Parathyroid adenoma (tissue), 2 donors: Measurements from ENCODE around the gene BIN2.
A peak's percentile ranks its signal among the peaks of the same experiment; 100 is the strongest.
"Not testable (repeated sequence)": the region's sequence is repeated elsewhere in the genome, so short reads cannot be mapped to it uniquely, and the experiment has no call there.

Experiments
- H2AFZ ChIP-seq: fragments of 300-600 bp; sonication (generic); one replicate; pipeline ENCODE4 v1.7.0; 2017; ENCODE audit warnings: antibody characterized with exemption, mild to moderate bottlenecking
- H3K27ac ChIP-seq: fragments of 300-600 bp; sonication (generic); one replicate; pipeline ENCODE4 v1.7.0; 2017
- H3K27me3 ChIP-seq: fragments of 300-600 bp; sonication (generic); one replicate; pipeline ENCODE4 v1.7.0; 2017; ENCODE audit warnings: low read length; ENCODE audit not compliant: control insufficient read depth, insufficient read depth
- H3K36me3 ChIP-seq: fragments of 300-600 bp; sonication (generic); one replicate; pipeline ENCODE4 v1.7.0; 2017; ENCODE audit warnings: low read length; ENCODE audit not compliant: control insufficient read depth, insufficient read depth
- H3K4me1 ChIP-seq: fragments of 300-600 bp; sonication (generic); one replicate; pipeline ENCODE4 v1.7.0; 2017; ENCODE audit warnings: control low read depth
- H3K4me2 ChIP-seq: fragments of 300-600 bp; sonication (generic); one replicate; pipeline ENCODE4 v1.7.0; 2017; ENCODE audit warnings: low read length
- H3K4me3 ChIP-seq: fragments of 300-600 bp; sonication (generic); one replicate; pipeline ENCODE4 v1.7.0; 2017; ENCODE audit warnings: low read depth, low read length
- H3K79me2 ChIP-seq: fragments of 300-600 bp; sonication (generic); one replicate; pipeline ENCODE4 v1.7.0; 2017; ENCODE audit warnings: control low read depth
- H3K9ac ChIP-seq: fragments of 300-600 bp; sonication (generic); one replicate; pipeline ENCODE4 v1.7.0; 2017; ENCODE audit warnings: mild to moderate bottlenecking
- H3K9me3 ChIP-seq: fragments of 300-600 bp; sonication (generic); one replicate; pipeline ENCODE4 v1.7.0; 2017; ENCODE audit warnings: low read length; ENCODE audit not compliant: control insufficient read depth
- CTCF ChIP-seq: fragments of 300-600 bp; sonication (generic); IDR thresholded peaks from one replicate; pipeline ENCODE4 v1.7.0; 2017; ENCODE audit warnings: antibody characterized with exemption, mild to moderate bottlenecking
- donor health status: primary hyperparathyroidism.

The BIN2 gene

GRCh38 chr12:51285843-51286242 lies 38.1 kb downstream of the BIN2 start:
- H3K4me2 ChIP-seq: no peak overlapping the region
- no peak overlapping the region for H2AFZ ChIP-seq
- H3K79me2 ChIP-seq: no peaks in the 10 kb centered on the region
- TF ChIP-seq CTCF: no peak
- H3K9me3 ChIP-seq: no peaks in the 10 kb centered on the region
- H3K9ac ChIP-seq: no peak overlapping the region
- no peaks in the 10 kb centered on the region for H3K4me1 ChIP-seq
- no peak overlapping the region for H3K27ac ChIP-seq
- H3K27me3 ChIP-seq: no peaks in the 10 kb centered on the region
- no peak overlapping the region for H3K4me3 ChIP-seq
- no peaks in the 10 kb centered on the region for H3K36me3 ChIP-seq

- Histone ChIP-seq H2AFZ (no peak overlapping the region), H3K36me3 (no peaks in the 10 kb centered on the region), H3K4me3 (no peak overlapping the region), H3K27me3 (no peaks in the 10 kb centered on the region), H3K4me2 (no peak overlapping the region), H3K79me2 (no peaks in the 10 kb centered on the region), H3K9ac (no peak overlapping the region), H3K9me3 (no peaks in the 10 kb centered on the region), H3K4me1 (no peaks in the 10 kb centered on the region), H3K27ac (no peak overlapping the region)
- no peak for TF ChIP-seq CTCF
These were observed 42.6 kb downstream of the BIN2 start for GRCh38 chr12:51281202-51281924.

DNA sequence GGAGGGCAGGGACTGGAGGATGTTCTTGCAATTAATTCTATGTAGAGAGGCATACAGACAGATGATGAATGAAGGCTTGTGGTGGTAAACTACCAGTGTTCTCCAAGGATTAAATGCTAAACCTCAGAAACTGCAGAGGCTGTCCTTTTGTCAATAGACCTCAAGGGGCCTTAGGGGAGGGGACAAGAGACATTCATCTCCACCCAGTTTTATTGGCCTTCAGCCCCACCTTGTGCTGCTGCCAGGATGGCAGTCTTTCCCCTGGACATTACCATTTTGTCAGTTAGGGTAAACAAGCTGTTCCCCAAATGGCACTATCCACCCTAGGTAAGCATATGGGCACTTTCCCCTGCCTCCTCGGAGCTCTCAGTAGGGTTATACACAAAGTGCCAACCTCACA lies 48.9 kb downstream of the BIN2 start:
- Histone ChIP-seq H3K9ac (no peak overlapping the region), H3K27me3 (no peaks in the 10 kb centered on the region), H3K4me1 (peaks cover 2% of the 10 kb centered on the region), H3K4me3 (no peak overlapping the region), H3K4me2 (no peak overlapping the region), H3K36me3 (no peaks in the 10 kb centered on the region), H3K79me2 (no peaks in the 10 kb centered on the region), H3K27ac (no peak overlapping the region), H2AFZ (no peak overlapping the region), H3K9me3 (no peaks in the 10 kb centered on the region)
- TF ChIP-seq CTCF: no peak

- not testable (repeated sequence) for H3K9ac ChIP-seq, H3K27ac ChIP-seq, H3K4me1 ChIP-seq
These were observed 51.2 kb downstream of the BIN2 start for GRCh38 chr12:51272810-51273209.

GRCh38 chr12:51270951-51271518 lies 52.9 kb downstream of the BIN2 start:
- Histone ChIP-seq H3K36me3 (no peaks in the 10 kb centered on the region), H3K4me1 (peaks cover 4% of the 10 kb centered on the region), H3K27ac (peak overlapping the region; percentile 34), H3K9me3 (no peaks in the 10 kb centered on the region), H3K4me3 (peak overlapping the region; percentile 60), H3K27me3 (no peaks in the 10 kb centered on the region), H3K9ac (no peak overlapping the region), H3K79me2 (no peaks in the 10 kb centered on the region), H3K4me2 (peak overlapping the region; percentile 79), H2AFZ (peak overlapping the region; percentile 93)
- TF ChIP-seq CTCF: no peak

More at GRCh38 chr12:51272810-51273209, 51.2 kb downstream of the BIN2 start:
- H3K9me3 ChIP-seq, H3K4me2 ChIP-seq, H3K79me2 ChIP-seq, H2AFZ ChIP-seq, H3K36me3 ChIP-seq, H3K27me3 ChIP-seq, H3K4me3 ChIP-seq: not testable (repeated sequence)
